ENCODE data around the gene HCRT.
"Not testable (repeated sequence)": the region's sequence is repeated elsewhere in the genome, so short reads cannot be mapped to it uniquely, and the experiment has no call there.

The HCRT gene

GRCh38 chr17:42180411-42180921 is 4.8 kb downstream of the HCRT start:
- in situ Hi-C loops (cut with MboI; ENCODE audit: low sequenced_read_pairs): no loop called here

- in situ Hi-C loops (cut with MboI; ENCODE audit: low sequenced_read_pairs): no loop called here
Measured at GRCh38 chr17:42179911-42180410, 5.3 kb downstream of the HCRT start.

GRCh38 chr17:42179335-42179734 is 5.9 kb downstream of the HCRT start:
- in situ Hi-C loops (cut with MboI; ENCODE audit: low sequenced_read_pairs): no loop called here

- in situ Hi-C loops (cut with MboI; ENCODE audit: low sequenced_read_pairs): no loop called here
Measured at GRCh38 chr17:42178817-42179216, 6.4 kb downstream of the HCRT start.

GRCh38 chr17:42177684-42178083 is 7.6 kb downstream of the HCRT start:
- in situ Hi-C loops (cut with MboI; ENCODE audit: low sequenced_read_pairs): no loop called here

- in situ Hi-C loops (cut with MboI; ENCODE audit: low sequenced_read_pairs): no loop called here
Measured at GRCh38 chr17:42174126-42174783, 11.0 kb downstream of the HCRT start.

GRCh38 chr17:42171831-42172230 is 13.4 kb downstream of the HCRT start:
- in situ Hi-C loops (cut with MboI; ENCODE audit: low sequenced_read_pairs): no loop called here

- in situ Hi-C loops (cut with MboI; ENCODE audit: low sequenced_read_pairs): no loop called here
Measured at GRCh38 chr17:42169351-42169750, 15.9 kb downstream of the HCRT start.

GRCh38 chr17:42167807-42168206 is 17.4 kb downstream of the HCRT start:
- in situ Hi-C loops (cut with MboI; ENCODE audit: low sequenced_read_pairs): no loop called here

- in situ Hi-C loops (cut with MboI; ENCODE audit: low sequenced_read_pairs): no loop called here
Measured at GRCh38 chr17:42166196-42166763, 19.0 kb downstream of the HCRT start.

- in situ Hi-C loops (cut with MboI; ENCODE audit: low sequenced_read_pairs): no loop called here
Measured at GRCh38 chr17:42165751-42166150, 19.5 kb downstream of the HCRT start.

GRCh38 chr17:42163696-42164407 is 21.4 kb downstream of the HCRT start:
- in situ Hi-C loops (cut with MboI; ENCODE audit: low sequenced_read_pairs): no loop called here

GRCh38 chr17:42163113-42163512 is 22.1 kb downstream of the HCRT start:
- in situ Hi-C loops (cut with MboI; ENCODE audit: low sequenced_read_pairs): no loop called here

- in situ Hi-C loops (cut with MboI; ENCODE audit: low sequenced_read_pairs): no loop called here
Measured at GRCh38 chr17:42160531-42160910, 24.7 kb downstream of the HCRT start.

GRCh38 chr17:42159796-42160530 is 25.3 kb downstream of the HCRT start:
- in situ Hi-C loops (cut with MboI; ENCODE audit: low sequenced_read_pairs): no loop called here

GRCh38 chr17:42155614-42156045 is 29.6 kb downstream of the HCRT start:
- in situ Hi-C loops (cut with MboI; ENCODE audit: low sequenced_read_pairs): no loop called here

- in situ Hi-C loops (cut with MboI; ENCODE audit: low sequenced_read_pairs): no loop called here
Measured at GRCh38 chr17:42153919-42154742, 31.1 kb downstream of the HCRT start.

GRCh38 chr17:42146911-42147607 is 38.2 kb downstream of the HCRT start:
- in situ Hi-C loops (cut with MboI; ENCODE audit: low sequenced_read_pairs): no loop called here

GRCh38 chr17:42143138-42143537 is 42.1 kb downstream of the HCRT start:
- in situ Hi-C loops (cut with MboI; ENCODE audit: low sequenced_read_pairs): not testable (repeated sequence)
